C4-2B (cell line): Measurements from ENCODE around the gene RIPOR2.
"Not testable (repeated sequence)": the region's sequence is repeated elsewhere in the genome, so short reads cannot be mapped to it uniquely, and the experiment has no call there.

Experiments
- ZFX ChIP-seq: fragments of 450-650 bp; IDR thresholded peaks from 2 replicates; pipeline ENCODE4 v1.6.1; 2017
- TF ChIP-seq, protein P1 (sequence below): fragments of 450-650 bp; conservative IDR thresholded peaks from 2 replicates; pipeline ENCODE4 v1.5.1; 2017; ENCODE audit warnings: mild to moderate bottlenecking

DNA sequence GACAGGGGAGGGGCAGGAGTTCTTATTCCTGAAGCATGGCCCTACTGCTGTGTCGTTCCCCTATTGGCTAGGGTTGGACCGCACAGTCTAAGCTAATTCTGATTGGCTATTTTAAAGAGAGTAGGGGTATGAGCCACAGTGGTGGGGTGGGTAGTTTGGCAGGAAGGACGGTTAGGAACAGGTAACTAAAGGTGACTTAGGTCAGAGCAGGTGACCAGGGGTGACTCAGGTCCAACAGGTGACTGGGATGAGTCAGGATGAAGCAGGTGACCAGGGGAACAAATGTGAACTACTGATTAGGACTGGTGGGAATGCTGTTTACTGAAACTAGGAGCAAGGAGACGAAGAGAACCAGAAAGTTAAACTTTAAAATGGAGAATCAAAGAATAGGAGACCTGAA, 58.0 kb downstream of the RIPOR2 start:
- TF ChIP-seq, protein P1, sequence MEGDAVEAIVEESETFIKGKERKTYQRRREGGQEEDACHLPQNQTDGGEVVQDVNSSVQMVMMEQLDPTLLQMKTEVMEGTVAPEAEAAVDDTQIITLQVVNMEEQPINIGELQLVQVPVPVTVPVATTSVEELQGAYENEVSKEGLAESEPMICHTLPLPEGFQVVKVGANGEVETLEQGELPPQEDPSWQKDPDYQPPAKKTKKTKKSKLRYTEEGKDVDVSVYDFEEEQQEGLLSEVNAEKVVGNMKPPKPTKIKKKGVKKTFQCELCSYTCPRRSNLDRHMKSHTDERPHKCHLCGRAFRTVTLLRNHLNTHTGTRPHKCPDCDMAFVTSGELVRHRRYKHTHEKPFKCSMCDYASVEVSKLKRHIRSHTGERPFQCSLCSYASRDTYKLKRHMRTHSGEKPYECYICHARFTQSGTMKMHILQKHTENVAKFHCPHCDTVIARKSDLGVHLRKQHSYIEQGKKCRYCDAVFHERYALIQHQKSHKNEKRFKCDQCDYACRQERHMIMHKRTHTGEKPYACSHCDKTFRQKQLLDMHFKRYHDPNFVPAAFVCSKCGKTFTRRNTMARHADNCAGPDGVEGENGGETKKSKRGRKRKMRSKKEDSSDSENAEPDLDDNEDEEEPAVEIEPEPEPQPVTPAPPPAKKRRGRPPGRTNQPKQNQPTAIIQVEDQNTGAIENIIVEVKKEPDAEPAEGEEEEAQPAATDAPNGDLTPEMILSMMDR: not testable (repeated sequence)
- TF ChIP-seq ZFX: not testable (repeated sequence)
